Astrocyte (in vitro differentiated cells and primary cell): ENCODE results near the gene LMO7.

ENCODE experiments used
- CTCF ChIP-seq: IDR thresholded peaks from 2 replicates; pipeline ENCODE4 v1.5.1; 2011; ENCODE audit warnings: low read depth, mild to moderate bottlenecking, inconsistent platforms, low read length, moderate library complexity; ENCODE audit not compliant: insufficient read depth
- EZH2 ChIP-seq: IDR thresholded peaks from 2 replicates; pipeline ENCODE4 v1.6.1; 2012; ENCODE audit warnings: mild to moderate bottlenecking, low read length, inconsistent platforms; ENCODE audit not compliant: insufficient read depth

- TF ChIP-seq CTCF (no peak), EZH2 (no peak)
Observed at GRCh38 chr13:75860935-75861334, 224.8 kb downstream of the LMO7 start.
